Progenitor cell of endocrine pancreas (in vitro differentiated cells): ENCODE results near the gene CCDC122. TPM values are rescaled to one million over a fixed set of nuclear protein-coding genes. Genes with fewer than 3 reads are reported as not detected.

Source experiments
- DNase-seq: peaks from one replicate; pipeline ENCODE4 v3.0.0; 2021; ENCODE audit warnings: low spot score; ENCODE audit not compliant: unreplicated experiment
- H3K27ac Mint-ChIP-seq: 2 replicates; pipeline ENCODE4 v1.8.0; 2021; ENCODE audit warnings: mild to moderate bottlenecking, moderate library complexity, mixed read lengths
- H3K27me3 Mint-ChIP-seq: 2 replicates; pipeline ENCODE4 v1.8.0; 2021; ENCODE audit warnings: mixed read lengths
- H3K36me3 Mint-ChIP-seq: 2 replicates; pipeline ENCODE4 v1.8.0; 2022; ENCODE audit warnings: mixed read lengths; ENCODE audit not compliant: insufficient read depth
- H3K4me1 Mint-ChIP-seq: 2 replicates; pipeline ENCODE4 v1.8.0; 2021; ENCODE audit warnings: low read depth, mixed read lengths
- H3K4me3 Mint-ChIP-seq: 2 replicates; pipeline ENCODE4 v1.8.0; 2021; ENCODE audit warnings: low read depth, mild to moderate bottlenecking, moderate library complexity, mixed read lengths
- H3K9me3 Mint-ChIP-seq: 2 replicates; pipeline ENCODE4 v1.8.0; 2021; ENCODE audit warnings: low read depth, mixed read lengths
- total RNA-seq: library from RNA; stranded (reverse); gene quantifications from 2 replicates; pipeline ENCODE4 v1.2.1, GENCODE V29; 2021
- TF ChIP-seq, protein P1 (sequence below): fragments of 200-600 bp; sonication (generic); IDR thresholded peaks from one replicate; pipeline ENCODE4 v1.5.0; 2021; ENCODE audit warnings: antibody characterized with exemption, mild to moderate bottlenecking; ENCODE audit not compliant: unreplicated experiment

CCDC122 gene
- total RNA-seq, 1 donor from 2014 or later = 12.4 TPM

DNA sequence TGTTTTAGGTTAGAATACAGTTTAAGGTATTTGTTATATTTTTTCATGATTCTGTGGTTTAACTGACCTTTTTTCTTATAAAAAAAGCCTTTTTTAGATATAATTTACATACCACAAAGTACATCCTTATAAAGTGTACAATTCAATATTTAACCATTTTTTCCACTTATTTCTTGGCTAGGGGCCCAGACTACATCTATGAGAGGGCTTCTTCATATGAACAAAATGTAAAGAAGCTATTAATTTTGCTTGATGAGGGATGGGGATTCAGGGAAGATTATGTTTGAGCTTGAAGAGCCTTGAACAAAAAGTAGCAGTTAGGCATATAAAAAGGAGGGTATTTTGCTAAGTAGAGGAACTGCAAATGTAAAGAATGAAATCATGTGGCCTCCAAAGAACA is 2.2 kb downstream of the CCDC122 start:
- Mint-ChIP-seq H3K4me1 (peaks cover 18% of the 10 kb centered on the region), H3K36me3 (no peaks in the 10 kb centered on the region), H3K27me3 (peaks cover 18% of the 10 kb centered on the region), H3K27ac (no peak overlapping the region), H3K4me3 (peak overlapping the region; percentile 79), H3K9me3 (no peaks in the 10 kb centered on the region)
- DNase-seq = no peak
- TF ChIP-seq, protein P1, sequence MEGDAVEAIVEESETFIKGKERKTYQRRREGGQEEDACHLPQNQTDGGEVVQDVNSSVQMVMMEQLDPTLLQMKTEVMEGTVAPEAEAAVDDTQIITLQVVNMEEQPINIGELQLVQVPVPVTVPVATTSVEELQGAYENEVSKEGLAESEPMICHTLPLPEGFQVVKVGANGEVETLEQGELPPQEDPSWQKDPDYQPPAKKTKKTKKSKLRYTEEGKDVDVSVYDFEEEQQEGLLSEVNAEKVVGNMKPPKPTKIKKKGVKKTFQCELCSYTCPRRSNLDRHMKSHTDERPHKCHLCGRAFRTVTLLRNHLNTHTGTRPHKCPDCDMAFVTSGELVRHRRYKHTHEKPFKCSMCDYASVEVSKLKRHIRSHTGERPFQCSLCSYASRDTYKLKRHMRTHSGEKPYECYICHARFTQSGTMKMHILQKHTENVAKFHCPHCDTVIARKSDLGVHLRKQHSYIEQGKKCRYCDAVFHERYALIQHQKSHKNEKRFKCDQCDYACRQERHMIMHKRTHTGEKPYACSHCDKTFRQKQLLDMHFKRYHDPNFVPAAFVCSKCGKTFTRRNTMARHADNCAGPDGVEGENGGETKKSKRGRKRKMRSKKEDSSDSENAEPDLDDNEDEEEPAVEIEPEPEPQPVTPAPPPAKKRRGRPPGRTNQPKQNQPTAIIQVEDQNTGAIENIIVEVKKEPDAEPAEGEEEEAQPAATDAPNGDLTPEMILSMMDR = no peak

DNA sequence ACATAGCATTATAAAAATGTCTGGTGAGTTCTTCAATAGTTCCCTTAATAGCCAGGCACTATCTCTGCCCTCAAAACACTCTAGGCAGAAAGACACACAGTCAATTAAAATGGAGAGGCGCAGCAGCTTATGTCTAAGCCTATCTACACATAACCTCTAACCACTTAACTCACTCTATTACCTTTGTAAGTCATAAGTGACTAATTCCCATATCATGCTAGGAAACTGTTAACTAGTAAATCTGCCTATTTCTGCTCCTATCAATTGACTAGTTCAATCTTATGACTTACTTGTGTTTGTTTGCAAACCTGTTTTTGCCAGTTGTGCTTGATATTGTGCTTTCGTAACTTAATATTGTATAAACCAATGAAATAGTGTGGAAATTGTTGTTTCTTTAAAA is 3.2 kb downstream of the CCDC122 start:
- no peak overlapping the region for H3K27ac Mint-ChIP-seq
- no peaks in the 10 kb centered on the region for H3K36me3 Mint-ChIP-seq
- H3K4me3 Mint-ChIP-seq = no peak overlapping the region
- no peaks in the 10 kb centered on the region for H3K9me3 Mint-ChIP-seq
- TF ChIP-seq, protein P1 = no peak
- H3K27me3 Mint-ChIP-seq = peaks cover 11% of the 10 kb centered on the region
- no peak for DNase-seq
- H3K4me1 Mint-ChIP-seq = peaks cover 17% of the 10 kb centered on the region

DNA sequence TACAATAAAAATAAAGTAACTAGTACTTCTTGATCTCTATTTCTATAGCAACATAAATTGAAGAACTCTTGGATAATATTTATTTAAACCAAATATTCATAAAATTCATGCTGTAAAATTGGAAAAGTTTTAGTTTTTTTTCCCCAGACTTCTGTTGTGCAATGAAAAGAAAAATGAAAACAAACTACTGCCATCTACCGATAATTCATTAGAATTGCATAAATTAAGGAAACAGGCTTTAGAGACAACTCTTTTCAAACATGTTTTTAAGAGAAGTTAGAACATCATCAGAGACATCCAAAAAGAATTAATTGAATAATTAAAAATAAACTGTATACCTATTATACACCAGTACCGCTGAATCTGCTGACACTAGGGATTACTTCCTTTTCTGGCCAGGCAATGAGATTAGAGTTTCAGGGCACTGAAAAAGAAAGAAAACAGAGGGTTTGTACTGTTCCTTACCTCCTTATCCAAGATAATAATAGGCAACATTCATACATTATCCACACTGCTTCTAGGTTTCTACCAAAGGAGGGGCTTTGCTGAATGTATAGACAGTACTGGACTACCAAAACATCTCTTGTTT is 4.9 kb downstream of the CCDC122 start:
- TF ChIP-seq, protein P1 = peak; percentile 71

DNA sequence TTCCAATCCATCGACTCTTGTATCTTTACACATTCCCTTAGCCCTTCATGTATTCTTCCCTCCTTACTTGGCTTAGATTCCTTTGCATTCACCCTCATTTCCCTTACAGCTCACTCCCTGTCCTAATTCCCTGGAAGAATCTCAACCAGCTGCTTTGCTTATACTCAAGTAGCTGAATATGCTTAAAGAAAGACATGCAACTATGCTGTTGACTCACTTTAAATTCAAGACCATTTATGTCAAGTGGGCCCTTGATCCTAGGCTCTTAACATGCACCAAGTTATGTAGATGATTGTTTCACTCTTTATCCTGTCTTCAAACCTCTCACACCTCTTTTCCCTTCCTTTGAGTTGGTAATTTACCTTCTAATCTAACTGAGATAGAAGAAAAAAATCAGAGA is 7.4 kb downstream of the CCDC122 start:
- H3K4me3 Mint-ChIP-seq = no peak overlapping the region
- TF ChIP-seq, protein P1 = no peak
- H3K4me1 Mint-ChIP-seq = no peaks in the 10 kb centered on the region
- no peak for DNase-seq
- H3K9me3 Mint-ChIP-seq = no peaks in the 10 kb centered on the region
- H3K27me3 Mint-ChIP-seq = no peaks in the 10 kb centered on the region
- H3K27ac Mint-ChIP-seq = no peak overlapping the region
- peaks cover 3% of the 10 kb centered on the region for H3K36me3 Mint-ChIP-seq

More for the DNA sequence above, 4.9 kb downstream of the CCDC122 start:
- Mint-ChIP-seq H3K27me3 (no peaks in the 10 kb centered on the region), H3K4me1 (peaks cover 9% of the 10 kb centered on the region), H3K4me3 (no peak overlapping the region), H3K9me3 (no peaks in the 10 kb centered on the region), H3K36me3 (no peaks in the 10 kb centered on the region), H3K27ac (no peak overlapping the region)
- DNase-seq = no peak

DNA sequence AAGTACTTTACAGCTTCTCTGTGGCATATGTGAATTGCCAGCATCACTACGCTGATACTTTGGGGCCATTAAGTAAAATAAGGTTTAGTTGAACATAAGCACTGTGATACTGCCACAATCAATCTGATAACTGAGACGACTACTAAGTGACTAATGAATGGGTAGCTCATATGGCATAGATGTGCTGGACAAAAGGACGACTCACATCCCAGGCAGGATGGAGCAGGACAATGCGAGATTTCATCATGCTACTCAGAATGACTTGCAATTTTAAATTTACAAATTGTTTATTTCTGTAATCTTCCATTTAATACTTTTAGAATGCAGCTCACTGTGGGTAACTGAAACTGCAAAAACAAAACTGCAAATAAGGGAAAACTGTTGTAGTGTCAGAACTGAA is 13.6 kb downstream of the CCDC122 start:
- TF ChIP-seq, protein P1 = no peak
- H3K27me3 Mint-ChIP-seq = no peaks in the 10 kb centered on the region
- no peak overlapping the region for H3K4me3 Mint-ChIP-seq
- H3K27ac Mint-ChIP-seq = no peak overlapping the region
- no peaks in the 10 kb centered on the region for H3K4me1 Mint-ChIP-seq
- peaks cover 18% of the 10 kb centered on the region for H3K36me3 Mint-ChIP-seq
- H3K9me3 Mint-ChIP-seq = peaks cover 3% of the 10 kb centered on the region
- no peak for DNase-seq
